Cardiac fibroblast (primary cell): ENCODE data around the gene ANO1.
A peak's percentile ranks its signal among the peaks of the same experiment; 100 is the strongest.

ENCODE experiments used
- DNase-seq, 2 donors: peaks; one replicate each; pipeline versions ENCODE4 v3.0.0 to v3.0.0-alpha.2; 2010; ENCODE audit warnings: low read depth in 2 of 2
- H3K4me3 ChIP-seq, 2 donors: replicated peaks in 1 of 2; 1 replicate in 1 of 2; 2 replicates in 1 of 2; pipeline ENCODE4 v1.5.1; 2011; ENCODE audit warnings: low read depth in 2 of 2, low read length in 2 of 2, mild to moderate bottlenecking in 2 of 2, moderate library complexity in 1 of 2
- TF ChIP-seq, protein P1 (sequence below): IDR thresholded peaks from one replicate; pipeline ENCODE4 v1.5.1; 2011; ENCODE audit warnings: low read depth, mild to moderate bottlenecking, low read length, inconsistent platforms

Gene ANO1

DNA sequence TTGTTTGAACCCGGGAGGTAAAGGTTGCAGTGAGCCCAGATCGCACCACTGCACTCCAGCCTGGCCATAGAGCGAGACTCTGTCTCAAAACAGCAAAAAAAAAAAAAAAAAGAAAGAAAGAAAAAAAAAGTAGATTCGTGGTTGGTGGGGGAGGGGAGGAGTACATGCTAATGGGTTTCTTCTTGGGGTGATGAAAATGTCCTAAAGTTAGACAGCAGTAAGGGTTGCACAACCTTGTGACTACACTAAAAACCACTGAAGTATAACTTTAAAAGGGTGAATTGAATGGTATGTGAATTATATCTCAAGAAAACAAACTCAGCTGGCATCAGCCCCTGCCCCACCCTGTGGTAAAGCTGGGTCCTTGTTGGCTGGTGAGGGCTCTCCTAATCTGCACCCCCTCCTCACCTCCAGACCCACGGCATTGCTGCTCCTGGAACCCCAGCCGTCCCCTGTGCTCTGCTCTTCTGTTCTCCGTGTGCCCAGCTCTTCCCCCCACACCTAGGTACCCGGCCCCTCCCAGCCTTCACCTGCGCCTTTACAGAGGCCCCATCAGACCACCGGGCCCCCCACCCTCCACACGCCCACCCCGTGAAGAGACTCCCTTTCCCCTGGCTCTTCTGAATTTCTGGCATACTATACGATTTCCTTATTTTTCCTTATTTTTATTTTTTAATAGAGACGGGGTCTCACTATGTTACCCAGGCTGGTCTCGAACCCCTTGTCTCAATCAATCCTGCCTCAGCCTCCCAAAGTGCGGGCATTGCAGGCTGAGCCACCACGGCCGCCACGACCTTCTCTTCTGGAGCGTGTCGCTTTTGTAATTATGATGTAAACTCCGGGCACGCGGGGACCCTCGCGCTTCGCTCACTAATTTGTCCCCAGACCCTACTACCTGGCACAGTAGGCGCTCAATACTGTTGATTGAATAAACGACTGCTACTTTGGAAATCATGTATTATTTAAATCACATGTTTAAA, 124.1 kb downstream of the ANO1 start:
- TF ChIP-seq, protein P1, sequence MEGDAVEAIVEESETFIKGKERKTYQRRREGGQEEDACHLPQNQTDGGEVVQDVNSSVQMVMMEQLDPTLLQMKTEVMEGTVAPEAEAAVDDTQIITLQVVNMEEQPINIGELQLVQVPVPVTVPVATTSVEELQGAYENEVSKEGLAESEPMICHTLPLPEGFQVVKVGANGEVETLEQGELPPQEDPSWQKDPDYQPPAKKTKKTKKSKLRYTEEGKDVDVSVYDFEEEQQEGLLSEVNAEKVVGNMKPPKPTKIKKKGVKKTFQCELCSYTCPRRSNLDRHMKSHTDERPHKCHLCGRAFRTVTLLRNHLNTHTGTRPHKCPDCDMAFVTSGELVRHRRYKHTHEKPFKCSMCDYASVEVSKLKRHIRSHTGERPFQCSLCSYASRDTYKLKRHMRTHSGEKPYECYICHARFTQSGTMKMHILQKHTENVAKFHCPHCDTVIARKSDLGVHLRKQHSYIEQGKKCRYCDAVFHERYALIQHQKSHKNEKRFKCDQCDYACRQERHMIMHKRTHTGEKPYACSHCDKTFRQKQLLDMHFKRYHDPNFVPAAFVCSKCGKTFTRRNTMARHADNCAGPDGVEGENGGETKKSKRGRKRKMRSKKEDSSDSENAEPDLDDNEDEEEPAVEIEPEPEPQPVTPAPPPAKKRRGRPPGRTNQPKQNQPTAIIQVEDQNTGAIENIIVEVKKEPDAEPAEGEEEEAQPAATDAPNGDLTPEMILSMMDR = no peak
- peak; percentile 52 to 62 for DNase-seq
- H3K4me3 ChIP-seq = peak overlapping the region; percentile 96 to 99

DNA sequence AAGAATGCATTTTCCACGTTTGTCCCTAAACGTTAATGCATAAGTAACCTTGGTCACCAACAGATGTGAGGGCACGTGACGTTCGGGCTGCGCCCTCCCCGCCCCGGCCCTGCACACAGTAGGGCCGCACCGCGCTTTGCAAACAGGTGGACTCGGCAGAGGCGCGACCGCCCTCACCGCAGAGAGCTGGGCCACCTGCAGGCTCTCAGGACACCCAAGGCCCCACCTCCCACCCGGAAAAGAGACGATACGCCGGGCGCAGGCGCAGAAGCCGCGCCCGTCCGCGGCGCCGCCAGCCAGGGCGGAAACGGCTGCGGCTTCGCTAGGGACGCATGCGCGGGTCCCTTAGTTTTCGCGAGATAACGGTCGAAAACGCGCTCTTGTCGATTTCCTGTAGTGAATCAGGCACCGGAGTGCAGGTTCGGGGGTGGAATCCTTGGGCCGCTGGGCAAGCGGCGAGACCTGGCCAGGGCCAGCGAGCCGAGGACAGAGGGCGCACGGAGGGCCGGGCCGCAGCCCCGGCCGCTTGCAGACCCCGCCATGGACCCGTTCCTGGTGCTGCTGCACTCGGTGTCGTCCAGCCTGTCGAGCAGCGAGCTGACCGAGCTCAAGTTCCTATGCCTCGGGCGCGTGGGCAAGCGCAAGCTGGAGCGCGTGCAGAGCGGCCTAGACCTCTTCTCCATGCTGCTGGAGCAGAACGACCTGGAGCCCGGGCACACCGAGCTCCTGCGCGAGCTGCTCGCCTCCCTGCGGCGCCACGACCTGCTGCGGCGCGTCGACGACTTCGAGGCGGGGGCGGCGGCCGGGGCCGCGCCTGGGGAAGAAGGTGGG, 125.0 kb downstream of the ANO1 start, which contains the start of gene FADD:
Gene FADD (plus strand): TSS at position 377 of the 831 bp plus-strand sequence. CDS start 164 bp downstream, at position 541.
- peak; percentile 93 to 95 for DNase-seq
- TF ChIP-seq, protein P1 = no peak
- H3K4me3 ChIP-seq = peak within 1 kb of the TSS; percentile 96 to 99

DNA sequence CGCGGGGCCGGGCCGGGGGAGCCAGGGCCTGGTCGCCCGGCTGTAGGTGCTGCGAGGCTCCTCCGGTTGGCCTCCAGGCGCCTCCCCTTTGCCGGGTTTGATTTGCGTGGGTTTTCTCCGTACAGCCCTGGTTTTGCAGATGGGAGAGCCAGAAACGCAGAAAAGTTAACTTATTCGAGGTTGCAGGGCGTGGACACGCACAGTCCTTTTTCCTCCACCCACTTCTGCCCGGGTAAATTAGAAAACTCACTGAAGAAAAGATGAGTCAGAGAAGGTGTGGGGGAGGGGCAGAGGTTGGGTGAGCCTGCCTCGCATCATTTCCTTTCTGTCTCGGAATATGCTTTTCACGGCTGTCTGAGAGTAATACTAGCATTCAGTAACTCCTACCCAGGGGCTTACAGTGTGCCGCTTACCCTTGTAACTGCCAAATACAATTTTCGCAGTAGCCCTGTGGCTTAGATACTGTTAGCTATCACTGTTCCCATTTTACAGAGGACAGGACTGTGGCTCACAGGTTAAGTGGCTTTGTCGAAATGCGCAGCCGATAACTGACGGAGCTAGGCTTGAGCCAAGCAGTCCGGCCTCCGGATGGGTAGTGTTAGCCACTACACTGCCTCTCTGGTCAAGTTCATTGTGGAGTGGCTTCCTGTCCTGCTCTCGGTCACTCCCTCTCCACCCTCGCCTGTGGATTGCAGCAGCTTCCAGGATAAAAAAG, 125.8 kb downstream of the ANO1 start:
- peak; percentile 82 to 95 for DNase-seq
- TF ChIP-seq, protein P1 = no peak
- H3K4me3 ChIP-seq = peak overlapping the region; percentile 96 to 99

DNA sequence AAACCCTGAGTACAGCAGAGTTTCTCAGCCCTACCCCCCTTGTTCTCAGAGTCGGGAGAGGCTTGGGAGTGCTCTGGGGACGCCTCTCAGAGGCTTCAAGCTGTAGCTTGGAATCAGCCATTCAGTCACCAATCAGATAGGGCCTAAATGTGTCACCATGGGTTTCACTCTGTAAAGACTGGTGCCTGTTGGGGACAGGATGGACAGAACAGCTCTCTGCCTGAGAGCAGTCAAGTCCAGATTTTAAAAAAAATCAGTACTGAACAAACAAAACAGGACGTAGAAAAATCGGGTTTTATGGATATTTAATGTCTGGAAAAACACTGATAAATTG, 126.3 kb downstream of the ANO1 start:
- TF ChIP-seq, protein P1 = no peak
- H3K4me3 ChIP-seq = peak overlapping the region; percentile 96 to 99

DNA sequence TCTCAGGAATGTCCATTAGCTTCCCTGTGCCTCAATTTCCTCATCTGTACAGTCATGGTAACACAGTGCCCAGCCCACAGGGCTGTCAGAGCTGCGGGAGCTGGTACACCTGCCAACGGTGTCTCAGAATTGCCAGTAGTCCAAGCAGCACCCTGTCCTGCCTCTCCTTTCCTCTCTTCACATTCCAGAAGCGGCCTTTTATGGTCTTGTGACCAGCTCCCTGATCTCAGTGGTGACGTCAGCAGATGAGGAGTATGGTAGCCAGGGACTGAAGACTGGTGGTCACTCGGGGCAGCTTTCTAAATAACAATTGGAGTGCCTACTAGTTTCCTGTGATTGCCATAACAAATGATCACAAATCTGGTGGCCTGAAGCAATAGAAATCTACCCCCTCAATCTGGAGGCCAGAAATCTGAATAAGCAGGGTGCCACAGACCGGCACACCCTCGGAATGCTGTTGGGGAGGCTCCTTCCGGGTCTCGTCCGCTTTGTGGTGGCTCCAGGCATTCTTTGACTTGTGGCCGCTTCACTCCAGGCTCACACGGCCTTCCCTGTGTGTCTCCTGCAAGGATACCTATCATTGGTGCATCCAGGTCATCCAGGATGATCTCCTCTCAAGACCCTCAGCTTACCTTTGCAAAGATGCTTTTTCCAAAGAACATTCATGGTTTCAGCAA, 127.1 kb downstream of the ANO1 start:
- peak overlapping the region in 1 of 2 donors; percentile 99 for H3K4me3 ChIP-seq
- TF ChIP-seq, protein P1 = no peak
- DNase-seq = peak; percentile 28 to 40

More for the DNA sequence above, 126.3 kb downstream of the ANO1 start:
- no peak for DNase-seq

DNA sequence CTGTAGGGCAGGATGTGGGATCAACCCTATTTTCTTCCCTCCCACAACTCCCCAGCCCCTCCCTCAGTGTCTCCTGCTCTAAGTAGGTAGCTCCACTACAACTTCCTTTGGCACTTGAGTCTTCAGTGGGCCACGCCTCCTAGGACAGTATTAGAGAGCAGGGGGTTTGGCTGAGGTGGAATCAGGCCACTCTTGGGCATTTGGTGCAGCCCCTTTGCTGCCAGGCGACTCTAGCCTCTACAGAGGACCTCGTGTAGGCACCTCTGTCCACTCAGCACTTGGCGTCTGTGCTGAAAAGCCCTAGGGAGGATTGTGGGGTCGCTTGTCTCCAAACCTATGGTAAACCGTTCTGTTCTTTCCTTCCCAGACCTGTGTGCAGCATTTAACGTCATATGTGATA, 127.6 kb downstream of the ANO1 start:
- TF ChIP-seq, protein P1 = no peak
- no peak for DNase-seq
- no peak overlapping the region for H3K4me3 ChIP-seq
